OCI-LY1 (cell line): ENCODE results near the gene LRP10.

Source experiments
- H2AFZ ChIP-seq: fragments of 200-600 bp; sonication (generic), shearing (Covaris generic); 2 replicates; pipeline ENCODE4 v1.6.0; 2014; ENCODE audit warnings: antibody characterized with exemption, mild to moderate bottlenecking, low read length
- H3F3A ChIP-seq: fragments of 200-600 bp; sonication (generic), shearing (Covaris generic); 2 replicates; pipeline ENCODE4 v1.6.0; 2014; ENCODE audit warnings: mild to moderate bottlenecking, antibody characterized with exemption, low read length, moderate library complexity; ENCODE audit not compliant: insufficient read depth
- H3K27ac ChIP-seq: fragments of 200-600 bp; sonication (generic); 2 replicates; pipeline ENCODE4 v1.5.1; 2014; ENCODE audit warnings: low read length, mixed run types, mild to moderate bottlenecking, low read depth; ENCODE audit not compliant: poor library complexity, severe bottlenecking
- H3K27me3 ChIP-seq: fragments of 200-600 bp; sonication (generic); 2 replicates; pipeline ENCODE4 v1.6.0; 2014; ENCODE audit warnings: antibody characterized with exemption, mild to moderate bottlenecking, low read length, moderate library complexity; ENCODE audit not compliant: insufficient read depth
- H3K36me3 ChIP-seq: fragments of 200-600 bp; sonication (generic); 2 replicates; pipeline ENCODE4 v1.6.1; 2014; ENCODE audit warnings: mild to moderate bottlenecking, antibody characterized with exemption, low read length, moderate library complexity, mixed read lengths; ENCODE audit not compliant: insufficient read depth
- H3K4me1 ChIP-seq: fragments of 200-600 bp; sonication (generic); 2 replicates; pipeline ENCODE4 v1.5.1; 2014; ENCODE audit warnings: mild to moderate bottlenecking, low read length, moderate library complexity; ENCODE audit not compliant: insufficient read depth, severe bottlenecking
- H3K4me2 ChIP-seq: fragments of 200-600 bp; sonication (generic), shearing (Covaris generic); 2 replicates; pipeline ENCODE4 v1.6.1; 2014; ENCODE audit warnings: low read length
- H3K4me3 ChIP-seq: fragments of 200-600 bp; sonication (generic); 2 replicates; pipeline ENCODE4 v1.5.1; 2014; ENCODE audit warnings: low read length, low read depth, mild to moderate bottlenecking, mixed read lengths; ENCODE audit not compliant: poor library complexity, severe bottlenecking
- H3K79me2 ChIP-seq: fragments of 200-600 bp; shearing (Covaris generic); 2 replicates; pipeline ENCODE4 v1.6.1; 2016; ENCODE audit warnings: mixed run types, low read length, mixed read lengths; ENCODE audit not compliant: insufficient read depth
- H3K9ac ChIP-seq: fragments of 200-600 bp; sonication (generic), shearing (Covaris generic); 2 replicates; pipeline ENCODE4 v1.6.1; 2014; ENCODE audit warnings: mild to moderate bottlenecking, low read length, mixed read lengths
- H3K9me2 ChIP-seq: fragments of 200-600 bp; sonication (generic), shearing (Covaris generic); 2 replicates; pipeline ENCODE4 v1.6.1; 2014; ENCODE audit warnings: low read depth, mild to moderate bottlenecking, low read length, mixed read lengths
- H3K9me3 ChIP-seq: fragments of 200-600 bp; shearing (Covaris generic); 2 replicates; pipeline ENCODE4 v1.6.1; 2014; ENCODE audit warnings: low read length, mixed read lengths
- H4K20me1 ChIP-seq: fragments of 200-600 bp; sonication (generic), shearing (Covaris generic); 2 replicates; pipeline ENCODE4 v1.6.0; 2016; ENCODE audit warnings: mild to moderate bottlenecking, low read length; ENCODE audit not compliant: insufficient read depth
- EZH2 ChIP-seq: fragments of 200-600 bp; sonication (generic), shearing (Covaris generic); IDR thresholded peaks from 2 replicates; pipeline ENCODE4 v1.8.0; 2017; ENCODE audit warnings: borderline replicate concordance, mixed run types, mild to moderate bottlenecking, antibody characterized with exemption, low read length, moderate library complexity, mixed read lengths
- TF ChIP-seq, protein P1 (sequence below): fragments of 200-600 bp; sonication (generic), shearing (Covaris generic); IDR thresholded peaks from 2 replicates; pipeline ENCODE4 v1.5.1; 2017; ENCODE audit warnings: mild to moderate bottlenecking, antibody characterized with exemption, low read length, moderate library complexity, mixed read lengths

The LRP10 gene

DNA sequence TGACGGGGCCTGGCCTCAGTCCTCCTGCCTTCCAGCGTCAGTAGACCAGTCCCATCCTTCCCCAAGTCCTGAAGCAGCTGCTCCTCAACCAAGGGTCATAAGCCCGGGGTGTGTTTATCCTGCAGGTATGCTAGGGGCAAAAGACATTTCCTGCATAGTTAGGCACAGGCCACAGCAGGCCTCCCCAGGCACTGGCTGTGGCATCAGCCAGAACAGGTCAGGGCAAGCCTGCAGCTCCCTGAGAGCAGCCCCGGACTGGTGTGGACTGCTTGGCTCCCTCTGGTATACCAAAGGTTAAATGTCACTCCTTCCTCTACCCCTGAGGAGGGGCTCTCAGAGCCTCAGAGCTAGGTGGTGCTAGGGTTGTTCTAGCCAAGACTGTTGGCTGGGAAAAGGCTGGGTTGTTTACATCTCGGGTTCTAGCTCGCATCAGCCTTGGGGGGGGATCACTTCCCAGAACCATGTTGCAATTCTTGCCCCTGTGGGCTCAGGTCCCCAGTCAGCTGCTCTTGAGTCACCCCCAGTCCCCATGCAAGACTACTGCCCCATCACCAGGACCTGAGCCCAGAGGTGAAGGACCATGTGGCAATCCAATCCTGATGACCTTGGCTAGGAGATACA is 32.3 kb upstream of the LRP10 start:
- no peak overlapping the region for H2AFZ ChIP-seq
- TF ChIP-seq, protein P1, sequence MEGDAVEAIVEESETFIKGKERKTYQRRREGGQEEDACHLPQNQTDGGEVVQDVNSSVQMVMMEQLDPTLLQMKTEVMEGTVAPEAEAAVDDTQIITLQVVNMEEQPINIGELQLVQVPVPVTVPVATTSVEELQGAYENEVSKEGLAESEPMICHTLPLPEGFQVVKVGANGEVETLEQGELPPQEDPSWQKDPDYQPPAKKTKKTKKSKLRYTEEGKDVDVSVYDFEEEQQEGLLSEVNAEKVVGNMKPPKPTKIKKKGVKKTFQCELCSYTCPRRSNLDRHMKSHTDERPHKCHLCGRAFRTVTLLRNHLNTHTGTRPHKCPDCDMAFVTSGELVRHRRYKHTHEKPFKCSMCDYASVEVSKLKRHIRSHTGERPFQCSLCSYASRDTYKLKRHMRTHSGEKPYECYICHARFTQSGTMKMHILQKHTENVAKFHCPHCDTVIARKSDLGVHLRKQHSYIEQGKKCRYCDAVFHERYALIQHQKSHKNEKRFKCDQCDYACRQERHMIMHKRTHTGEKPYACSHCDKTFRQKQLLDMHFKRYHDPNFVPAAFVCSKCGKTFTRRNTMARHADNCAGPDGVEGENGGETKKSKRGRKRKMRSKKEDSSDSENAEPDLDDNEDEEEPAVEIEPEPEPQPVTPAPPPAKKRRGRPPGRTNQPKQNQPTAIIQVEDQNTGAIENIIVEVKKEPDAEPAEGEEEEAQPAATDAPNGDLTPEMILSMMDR = no peak
- TF ChIP-seq EZH2 = no peak
- H3K79me2 ChIP-seq = no peaks in the 10 kb centered on the region
- H3K36me3 ChIP-seq = peaks cover 14% of the 10 kb centered on the region
- no peak overlapping the region for H3K4me2 ChIP-seq
- no peaks in the 10 kb centered on the region for H4K20me1 ChIP-seq
- no peak overlapping the region for H3K4me3 ChIP-seq
- H3K9ac ChIP-seq = no peak overlapping the region
- no peaks in the 10 kb centered on the region for H3K9me2 ChIP-seq
- H3K27me3 ChIP-seq = no peaks in the 10 kb centered on the region
- no peaks in the 10 kb centered on the region for H3K9me3 ChIP-seq
- H3K27ac ChIP-seq = no peak overlapping the region
- H3K4me1 ChIP-seq = no peaks in the 10 kb centered on the region
- H3F3A ChIP-seq = no peaks in the 10 kb centered on the region

DNA sequence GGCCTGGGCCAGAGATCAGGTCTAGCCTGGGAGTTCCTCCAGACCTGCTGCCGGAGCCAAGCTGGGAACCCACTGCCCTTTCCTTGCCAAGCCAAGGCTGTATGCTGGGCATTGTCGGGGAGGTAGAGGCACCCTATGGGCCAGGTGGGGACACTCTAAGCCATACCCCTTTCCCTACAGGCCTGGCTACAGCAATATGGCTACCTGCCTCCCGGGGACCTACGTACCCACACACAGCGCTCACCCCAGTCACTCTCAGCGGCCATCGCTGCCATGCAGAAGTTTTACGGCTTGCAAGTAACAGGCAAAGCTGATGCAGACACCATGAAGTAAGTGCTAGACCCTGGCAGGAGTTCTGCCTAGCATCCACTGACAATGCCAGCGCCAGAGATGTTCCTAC is 30.2 kb upstream of the LRP10 start:
- no peak overlapping the region for H3K9ac ChIP-seq
- no peak overlapping the region for H3K27ac ChIP-seq
- H3K4me3 ChIP-seq = no peak overlapping the region
- no peaks in the 10 kb centered on the region for H3K9me3 ChIP-seq
- no peaks in the 10 kb centered on the region; the same call in 1 of the 2 replicates for H3K27me3 ChIP-seq
- no peaks in the 10 kb centered on the region for H3K4me1 ChIP-seq
- H3K36me3 ChIP-seq = no peaks in the 10 kb centered on the region
- no peaks in the 10 kb centered on the region for H3K79me2 ChIP-seq
- H4K20me1 ChIP-seq = no peaks in the 10 kb centered on the region
- H2AFZ ChIP-seq = no peak overlapping the region
- no peak for TF ChIP-seq EZH2
- TF ChIP-seq, protein P1 = no peak
- no peak overlapping the region for H3K4me2 ChIP-seq
- no peaks in the 10 kb centered on the region for H3K9me2 ChIP-seq
- H3F3A ChIP-seq = no peaks in the 10 kb centered on the region

DNA sequence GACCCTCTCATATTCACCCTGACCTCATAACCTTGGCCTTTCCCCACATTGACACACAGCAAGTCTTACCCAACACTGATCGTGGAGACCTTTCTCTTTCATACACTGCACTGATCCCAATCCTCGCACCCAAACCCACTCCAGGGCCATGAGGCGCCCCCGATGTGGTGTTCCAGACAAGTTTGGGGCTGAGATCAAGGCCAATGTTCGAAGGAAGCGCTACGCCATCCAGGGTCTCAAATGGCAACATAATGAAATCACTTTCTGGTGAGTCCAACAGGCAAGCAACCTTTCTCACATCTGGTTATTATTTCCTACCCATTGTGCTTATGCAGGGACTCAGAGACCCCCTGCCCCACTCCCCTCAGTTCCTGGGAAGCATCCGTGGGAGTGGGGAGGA is 29.8 kb upstream of the LRP10 start:
- H4K20me1 ChIP-seq = no peaks in the 10 kb centered on the region
- no peaks in the 10 kb centered on the region; the same call in 1 of the 2 replicates for H3K27me3 ChIP-seq
- no peaks in the 10 kb centered on the region for H3K9me2 ChIP-seq
- H3F3A ChIP-seq = no peaks in the 10 kb centered on the region
- no peaks in the 10 kb centered on the region for H3K4me1 ChIP-seq
- H3K9ac ChIP-seq = no peak overlapping the region
- TF ChIP-seq, protein P1 = no peak
- no peak for TF ChIP-seq EZH2
- H3K4me3 ChIP-seq = no peak overlapping the region
- no peak overlapping the region for H3K4me2 ChIP-seq
- H3K36me3 ChIP-seq = no peaks in the 10 kb centered on the region
- H3K27ac ChIP-seq = no peak overlapping the region
- H2AFZ ChIP-seq = no peak overlapping the region
- H3K79me2 ChIP-seq = no peaks in the 10 kb centered on the region
- H3K9me3 ChIP-seq = no peaks in the 10 kb centered on the region
